Activated CD8-positive, alpha-beta memory T cell treated with anti-CD3 and anti-CD28 coated beads for 48 hours (primary cell): ENCODE data around the gene ZNF613.
"Not testable (repeated sequence)": the region's sequence is repeated elsewhere in the genome, so short reads cannot be mapped to it uniquely, and the experiment has no call there.

Experiments used
- DNase-seq, 3 experiments: peaks; one replicate each; pipeline ENCODE4 v3.0.0-alpha.2; 2020; ENCODE audit warnings: low read depth in 2 of 3, low spot score in 2 of 3

ZNF613 gene

DNA sequence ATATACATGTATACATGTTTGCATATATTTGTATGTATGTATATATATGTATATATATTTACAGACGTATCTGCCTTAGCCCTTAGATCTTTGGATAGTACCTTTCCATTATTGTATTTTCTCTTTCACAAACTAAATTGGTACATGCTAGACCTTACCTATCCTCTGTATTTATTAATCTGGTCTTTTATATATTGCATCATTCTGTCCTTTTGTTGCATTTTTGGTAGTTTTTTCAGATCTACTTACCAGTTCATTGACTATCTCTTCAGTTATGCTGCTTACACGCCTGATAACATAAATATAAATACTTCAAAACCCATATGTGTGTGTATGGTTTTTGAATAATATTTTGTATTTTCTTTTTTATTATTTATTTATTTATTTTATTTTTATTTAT, 11.7 kb downstream of the ZNF613 start:
- DNase-seq, result no peak

DNA sequence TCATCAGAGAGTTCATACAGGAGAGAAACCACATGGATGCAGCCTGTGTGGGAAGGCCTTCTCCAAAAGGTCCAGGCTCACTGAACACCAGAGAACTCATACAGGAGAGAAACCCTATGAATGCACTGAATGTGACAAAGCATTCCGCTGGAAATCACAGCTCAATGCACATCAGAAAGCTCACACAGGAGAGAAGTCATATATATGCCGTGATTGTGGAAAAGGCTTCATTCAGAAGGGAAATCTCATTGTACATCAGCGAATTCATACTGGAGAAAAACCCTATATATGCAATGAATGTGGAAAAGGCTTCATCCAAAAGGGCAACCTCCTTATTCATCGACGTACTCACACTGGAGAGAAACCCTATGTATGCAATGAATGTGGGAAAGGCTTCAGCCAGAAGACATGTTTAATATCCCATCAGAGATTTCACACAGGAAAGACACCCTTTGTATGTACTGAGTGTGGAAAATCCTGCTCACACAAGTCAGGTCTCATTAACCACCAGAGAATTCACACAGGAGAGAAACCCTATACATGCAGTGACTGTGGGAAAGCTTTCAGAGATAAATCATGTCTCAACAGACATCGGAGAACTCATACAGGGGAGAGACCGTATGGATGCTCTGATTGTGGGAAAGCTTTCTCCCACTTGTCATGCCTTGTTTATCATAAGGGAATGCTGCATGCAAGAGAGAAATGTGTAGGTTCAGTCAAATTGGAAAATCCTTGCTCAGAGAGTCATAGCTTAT, 17.7 kb downstream of the ZNF613 start:
- DNase-seq, result no peak

DNA sequence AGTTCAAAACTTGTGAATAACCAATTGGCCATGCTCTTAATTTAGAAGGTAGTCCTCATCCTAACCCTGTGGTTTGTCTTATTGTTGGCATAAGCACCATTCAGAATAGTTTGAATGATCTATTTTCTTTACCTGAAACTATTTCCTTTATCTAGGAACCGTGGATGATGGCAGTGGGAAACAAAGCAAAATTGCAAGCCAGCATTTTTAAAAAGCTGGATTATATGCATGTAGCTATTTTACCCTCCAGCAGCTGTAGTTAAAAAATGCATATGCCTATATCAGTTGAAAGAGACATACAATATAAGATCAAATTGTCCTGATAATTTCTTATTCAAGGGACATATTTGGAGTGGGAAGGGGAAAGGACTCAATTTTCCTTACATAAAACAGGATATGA, 19.3 kb downstream of the ZNF613 start:
- DNase-seq, result no peak

DNA sequence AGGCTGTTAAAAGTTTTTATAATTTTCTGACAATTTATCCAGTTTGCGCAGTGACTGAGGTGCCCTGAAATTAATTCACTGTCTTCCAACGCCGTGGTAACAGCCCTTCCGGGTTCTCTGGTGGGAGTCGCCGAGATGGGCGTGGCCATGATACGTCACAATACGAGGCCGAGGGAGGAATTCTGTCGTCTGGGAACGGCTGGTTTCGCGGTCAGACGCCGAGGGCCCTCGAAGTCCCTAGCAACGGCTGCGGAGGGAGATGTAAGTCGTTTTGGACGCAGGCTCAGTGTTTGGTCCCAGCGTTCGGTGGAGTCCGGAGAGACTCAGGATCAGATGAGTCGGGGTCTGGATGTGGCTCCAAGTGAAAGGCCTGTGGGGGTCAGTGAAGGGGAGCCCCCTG, 21.7 kb downstream of the ZNF613 start:
- no peak for DNase-seq

GRCh38 chr19:51957846-51958245, 30.6 kb downstream of the ZNF613 start:
- not testable (repeated sequence) for DNase-seq

DNA sequence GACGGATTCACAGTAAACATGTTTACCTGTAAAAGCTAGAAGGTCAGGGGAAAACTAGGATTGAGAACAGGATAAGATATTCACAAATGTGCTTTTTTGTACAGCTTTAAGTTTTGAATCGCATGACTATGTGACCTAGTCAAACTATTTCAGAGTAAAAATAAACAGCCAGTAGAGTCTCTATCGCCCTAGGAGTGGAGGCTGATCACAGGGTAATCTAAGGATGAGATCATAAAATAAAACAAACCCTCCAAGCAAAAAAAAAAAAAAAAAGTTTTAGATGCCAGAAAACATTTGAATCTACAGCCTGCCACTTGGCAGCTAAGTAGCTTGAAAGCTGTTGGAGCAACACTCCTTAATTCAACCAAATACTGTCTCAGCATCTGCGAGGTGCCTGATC, 32.5 kb downstream of the ZNF613 start:
- DNase-seq, result no peak

DNA sequence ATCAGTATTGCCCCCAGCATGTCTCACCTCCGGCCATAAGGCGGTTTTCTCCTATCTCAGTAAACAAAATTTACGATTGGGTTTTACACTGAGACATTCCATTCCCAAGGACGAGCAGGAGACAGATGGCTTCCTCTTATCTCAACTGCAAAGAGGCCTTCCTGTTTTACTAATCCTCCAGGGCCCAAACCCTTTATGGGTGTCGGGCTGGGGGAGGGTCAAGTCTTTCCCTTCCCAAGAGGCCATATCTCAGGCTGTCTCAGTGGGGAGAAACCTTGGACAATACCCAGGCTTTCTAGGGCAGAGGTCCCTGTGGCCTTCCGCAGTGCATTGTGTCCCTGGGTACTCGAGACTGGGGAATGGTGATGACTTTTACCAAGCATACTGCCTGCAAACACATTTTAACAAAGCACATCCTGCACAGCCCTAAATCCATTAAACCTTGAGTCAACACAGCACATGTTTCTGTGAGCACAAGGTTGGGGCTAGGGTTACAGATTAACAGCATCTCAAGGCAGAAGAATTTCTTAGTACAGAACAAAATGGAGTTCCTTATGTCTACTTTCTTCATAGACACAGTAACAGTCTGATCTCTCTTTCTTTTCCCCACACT, 33.5 kb downstream of the ZNF613 start:
- DNase-seq, result not testable (repeated sequence)

- no peak for DNase-seq
Measured at GRCh38 chr19:51965583-51965982, 38.3 kb downstream of the ZNF613 start.

- DNase-seq, result no peak
Measured at GRCh38 chr19:51970718-51971117, 43.4 kb downstream of the ZNF613 start.

GRCh38 chr19:51971624-51972023, 44.4 kb downstream of the ZNF613 start:
- DNase-seq, result no peak

- not testable (repeated sequence) for DNase-seq
Measured at GRCh38 chr19:51975787-51976186, 48.5 kb downstream of the ZNF613 start.

DNA sequence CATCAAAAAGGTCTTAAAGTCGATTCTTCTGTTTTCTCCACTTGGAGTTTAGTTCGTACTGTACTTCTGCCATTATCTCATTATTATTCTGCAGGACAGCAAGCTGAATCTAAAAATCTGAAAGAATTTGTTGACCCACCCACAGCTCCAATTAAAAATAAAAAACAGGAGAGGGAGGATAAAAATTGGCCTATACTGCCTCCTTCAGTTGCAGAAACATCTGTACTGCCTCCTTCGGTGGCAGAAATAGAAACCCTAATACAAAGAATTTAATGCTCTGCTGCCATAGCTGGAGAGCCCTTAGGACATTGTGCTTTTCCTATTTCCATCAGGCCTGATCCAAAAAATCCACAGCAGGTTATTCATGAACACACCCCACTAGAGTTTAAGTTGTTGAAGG, 49.6 kb downstream of the ZNF613 start:
- no peak for DNase-seq

DNA sequence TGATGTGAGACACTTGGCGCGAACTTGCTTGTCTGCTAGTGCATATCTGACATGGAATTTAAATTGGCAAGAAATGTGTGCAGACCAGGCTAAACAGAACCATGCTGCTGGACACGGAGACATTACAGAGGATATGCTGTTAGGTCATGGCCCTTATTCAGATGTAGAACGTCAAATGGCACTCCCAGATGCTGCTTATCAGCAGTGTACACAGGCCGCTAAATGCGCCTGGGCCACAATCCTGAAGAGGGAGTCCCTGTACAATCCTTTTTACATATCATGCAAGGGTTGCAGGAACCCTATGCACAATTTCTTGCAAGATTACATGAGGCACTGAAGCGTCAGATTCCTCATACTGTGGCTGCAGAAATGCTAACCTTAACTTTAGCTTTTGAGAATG, 50.1 kb downstream of the ZNF613 start:
- no peak for DNase-seq

GRCh38 chr19:51978882-51979281, 51.6 kb downstream of the ZNF613 start:
- no peak for DNase-seq

- no peak for DNase-seq
Measured at GRCh38 chr19:51980116-51980736, 53.0 kb downstream of the ZNF613 start.

- not testable (repeated sequence) for DNase-seq
Measured at GRCh38 chr19:51980926-51981325, 53.7 kb downstream of the ZNF613 start.

GRCh38 chr19:51983361-51983760, 56.1 kb downstream of the ZNF613 start:
- DNase-seq, result no peak

- DNase-seq, result peak; percentile 37 to 64 (median 57)
Measured at GRCh38 chr19:51986309-51987291, 59.3 kb downstream of the ZNF613 start, which contains the start of gene ZNF350. TSS of gene ZNF350 (minus strand) at chr19:51986840. CDS start at chr19:51974360, 12,480 bp downstream.

DNA sequence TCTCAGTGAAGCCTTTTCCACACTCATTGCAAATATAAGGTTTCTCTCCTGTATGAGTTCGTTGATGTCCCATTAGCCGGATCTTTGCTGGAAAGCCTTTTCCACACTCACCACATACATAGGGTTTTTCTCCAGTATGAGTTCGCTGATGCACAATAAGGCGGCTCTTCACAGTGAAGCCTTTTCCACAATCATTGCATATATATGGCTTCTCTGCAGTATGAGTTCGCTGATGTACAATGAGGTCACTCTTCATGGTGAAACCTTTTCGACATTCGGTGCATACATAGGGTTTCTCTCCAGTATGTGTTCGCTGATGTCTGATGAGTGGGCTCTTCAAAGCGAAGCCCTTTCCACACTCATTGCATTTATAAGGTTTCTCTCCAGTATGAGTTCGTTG, 66.2 kb downstream of the ZNF613 start:
- no peak for DNase-seq

- no peak for DNase-seq
Measured at GRCh38 chr19:51994048-51994644, 66.9 kb downstream of the ZNF613 start.
